22Rv1 (cell line): ENCODE measurements around the gene CCDC149.

Experiments used
- H3K27ac ChIP-seq: fragments of 450-650 bp; 2 replicates; pipeline ENCODE4 v1.5.1; 2017
- CTCF ChIP-seq: fragments of 450-650 bp; IDR thresholded peaks from 2 replicates; pipeline ENCODE4 v1.5.1; 2017; ENCODE audit warnings: mild to moderate bottlenecking
- ZFX ChIP-seq: fragments of 450-650 bp; IDR thresholded peaks from 2 replicates; pipeline ENCODE4 v1.6.1; 2017; ENCODE audit warnings: antibody characterized with exemption, borderline replicate concordance

Gene CCDC149

GRCh38 chr4:24867251-24867650 lies 45.6 kb downstream of the CCDC149 start:
- TF ChIP-seq CTCF (no peak), ZFX (no peak)
- no peak overlapping the region for H3K27ac ChIP-seq

- TF ChIP-seq ZFX (no peak), CTCF (no peak)
- H3K27ac ChIP-seq: no peak overlapping the region
Measured at GRCh38 chr4:24865401-24865800, 47.4 kb downstream of the CCDC149 start.

- TF ChIP-seq CTCF (no peak), ZFX (no peak)
- no peak overlapping the region for H3K27ac ChIP-seq
Measured at GRCh38 chr4:24863799-24864198, 49.0 kb downstream of the CCDC149 start.

- H3K27ac ChIP-seq: no peak overlapping the region
- TF ChIP-seq ZFX (no peak), CTCF (no peak)
Measured at GRCh38 chr4:24862073-24862751, 50.6 kb downstream of the CCDC149 start.

DNA sequence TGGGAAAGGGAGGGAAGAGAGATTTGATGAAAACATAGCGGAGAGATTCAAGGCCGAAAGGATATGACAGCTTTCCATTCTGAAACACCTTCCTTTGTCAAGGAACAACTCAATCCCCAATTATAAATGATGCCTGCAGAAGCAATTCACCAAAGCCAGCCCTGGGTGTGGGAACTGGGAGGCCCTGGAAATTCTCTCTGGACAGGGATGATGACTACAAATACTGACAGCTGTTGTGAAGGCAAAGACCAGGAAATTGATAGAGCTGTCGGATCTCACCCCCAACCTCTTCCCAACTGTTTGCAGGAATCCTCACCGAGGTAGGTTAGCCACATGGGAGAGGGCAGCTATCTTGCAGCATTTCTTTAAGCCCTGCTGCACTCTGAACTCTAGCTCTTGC lies 54.3 kb downstream of the CCDC149 start:
- TF ChIP-seq ZFX (no peak), CTCF (no peak)
- no peak overlapping the region for H3K27ac ChIP-seq

DNA sequence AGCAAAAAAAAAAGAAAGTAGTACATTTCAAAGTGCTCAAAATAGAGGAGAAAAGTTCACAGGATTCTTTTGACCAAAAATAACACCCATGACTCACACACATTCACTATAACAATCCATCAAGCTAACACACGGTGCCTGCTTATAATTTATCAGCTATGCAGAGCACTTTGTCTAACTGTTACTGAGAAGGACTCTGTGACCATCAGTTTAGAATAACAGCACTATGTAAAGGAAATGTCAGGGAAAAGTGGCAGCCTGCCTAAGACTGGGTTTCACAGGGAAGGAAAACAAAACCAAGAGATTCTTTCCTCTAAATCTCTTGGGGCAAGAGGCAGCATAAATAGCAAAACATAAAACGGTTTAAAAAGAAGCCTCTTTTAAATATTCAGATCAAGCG lies 54.8 kb downstream of the CCDC149 start:
- no peak overlapping the region for H3K27ac ChIP-seq
- TF ChIP-seq ZFX (no peak), CTCF (no peak)

- H3K27ac ChIP-seq: no peak overlapping the region
- TF ChIP-seq ZFX (no peak), CTCF (no peak)
Measured at GRCh38 chr4:24856586-24856985, 56.3 kb downstream of the CCDC149 start.
